ENCODE measurements around the gene PEX3.

- TF ChIP-seq, protein P1, sequence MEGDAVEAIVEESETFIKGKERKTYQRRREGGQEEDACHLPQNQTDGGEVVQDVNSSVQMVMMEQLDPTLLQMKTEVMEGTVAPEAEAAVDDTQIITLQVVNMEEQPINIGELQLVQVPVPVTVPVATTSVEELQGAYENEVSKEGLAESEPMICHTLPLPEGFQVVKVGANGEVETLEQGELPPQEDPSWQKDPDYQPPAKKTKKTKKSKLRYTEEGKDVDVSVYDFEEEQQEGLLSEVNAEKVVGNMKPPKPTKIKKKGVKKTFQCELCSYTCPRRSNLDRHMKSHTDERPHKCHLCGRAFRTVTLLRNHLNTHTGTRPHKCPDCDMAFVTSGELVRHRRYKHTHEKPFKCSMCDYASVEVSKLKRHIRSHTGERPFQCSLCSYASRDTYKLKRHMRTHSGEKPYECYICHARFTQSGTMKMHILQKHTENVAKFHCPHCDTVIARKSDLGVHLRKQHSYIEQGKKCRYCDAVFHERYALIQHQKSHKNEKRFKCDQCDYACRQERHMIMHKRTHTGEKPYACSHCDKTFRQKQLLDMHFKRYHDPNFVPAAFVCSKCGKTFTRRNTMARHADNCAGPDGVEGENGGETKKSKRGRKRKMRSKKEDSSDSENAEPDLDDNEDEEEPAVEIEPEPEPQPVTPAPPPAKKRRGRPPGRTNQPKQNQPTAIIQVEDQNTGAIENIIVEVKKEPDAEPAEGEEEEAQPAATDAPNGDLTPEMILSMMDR (IDR thresholded peaks at IDR 0.05; ENCODE audit: low read length): no peak
- no peak for TF ChIP-seq EZH2 (IDR thresholded peaks at IDR 0.05; ENCODE audit: borderline replicate concordance, low read length)
These were observed 40.2 kb downstream of the PEX3 start for GRCh38 chr6:143490775-143491174.

All from OCI-LY1 (cell line).